DMS79 treated with DMSO at 0.1 percent for 48 hours (cell line): ENCODE results near the gene TSEN34.
"Not testable (repeated sequence)": the region's sequence is repeated elsewhere in the genome, so short reads cannot be mapped to it uniquely, and the experiment has no call there.

Experiments
- DNase-seq: peaks from one replicate; lab custom pipeline; 2025; lab: John Stamatoyannopoulos, UW

The TSEN34 gene

GRCh38 chr19:54209058-54209810 is 18.1 kb downstream of the TSEN34 start:
- DNase-seq = peak; percentile 40

GRCh38 chr19:54209811-54210494 is 18.8 kb downstream of the TSEN34 start:
- DNase-seq = peak; percentile 95

- no peak for DNase-seq
These were observed 20.1 kb downstream of the TSEN34 start for GRCh38 chr19:54211235-54211634.

- not testable (repeated sequence) for DNase-seq
These were observed 23.1 kb downstream of the TSEN34 start for GRCh38 chr19:54214217-54214616.

GRCh38 chr19:54214734-54215133 is 23.6 kb downstream of the TSEN34 start:
- not testable (repeated sequence) for DNase-seq

DNA sequence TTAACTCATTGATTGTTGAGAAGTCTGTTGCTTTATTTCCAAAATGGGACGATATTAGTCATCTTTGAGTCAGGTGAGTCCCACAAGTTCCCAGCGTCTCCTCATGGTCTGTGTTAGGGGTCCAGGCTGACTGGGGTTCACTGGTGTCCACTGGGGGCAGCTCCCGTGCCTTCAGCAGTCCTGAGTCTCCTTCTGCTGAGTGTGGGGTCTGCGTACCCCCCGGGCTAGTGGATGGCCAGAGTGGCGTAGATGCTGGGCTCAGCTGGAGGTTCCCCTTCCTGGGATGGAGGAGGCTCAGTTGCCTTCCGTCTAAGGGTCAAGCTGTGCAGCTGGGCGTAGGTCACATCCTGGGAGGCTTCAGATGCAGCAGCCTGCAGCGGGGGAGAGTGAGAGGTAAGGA is 25.8 kb downstream of the TSEN34 start:
- DNase-seq = no peak

- not testable (repeated sequence) for DNase-seq
These were observed 26.6 kb downstream of the TSEN34 start for GRCh38 chr19:54217517-54218247.

DNA sequence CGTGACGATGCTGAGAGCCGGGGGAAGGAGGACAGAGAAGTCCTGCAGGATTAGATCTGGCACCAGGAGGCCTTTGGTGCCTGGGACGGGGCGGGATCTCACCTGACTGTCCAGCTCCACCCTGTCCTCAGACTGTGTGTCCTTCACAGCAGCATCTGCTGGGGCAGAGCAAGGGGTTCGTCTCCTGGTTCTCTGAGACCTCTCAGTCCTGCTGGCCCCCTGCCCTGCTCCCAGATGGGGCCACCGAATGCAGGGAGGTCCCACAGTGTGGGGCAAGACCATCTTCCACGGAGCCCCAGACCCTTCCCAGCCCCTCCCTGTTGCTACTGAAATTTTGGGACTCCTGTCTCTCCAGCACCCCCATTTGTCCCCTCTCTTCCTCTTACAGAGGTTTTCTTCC is 27.2 kb downstream of the TSEN34 start:
- no peak for DNase-seq

- DNase-seq = no peak
These were observed 28.0 kb downstream of the TSEN34 start for GRCh38 chr19:54218960-54219661.

DNA sequence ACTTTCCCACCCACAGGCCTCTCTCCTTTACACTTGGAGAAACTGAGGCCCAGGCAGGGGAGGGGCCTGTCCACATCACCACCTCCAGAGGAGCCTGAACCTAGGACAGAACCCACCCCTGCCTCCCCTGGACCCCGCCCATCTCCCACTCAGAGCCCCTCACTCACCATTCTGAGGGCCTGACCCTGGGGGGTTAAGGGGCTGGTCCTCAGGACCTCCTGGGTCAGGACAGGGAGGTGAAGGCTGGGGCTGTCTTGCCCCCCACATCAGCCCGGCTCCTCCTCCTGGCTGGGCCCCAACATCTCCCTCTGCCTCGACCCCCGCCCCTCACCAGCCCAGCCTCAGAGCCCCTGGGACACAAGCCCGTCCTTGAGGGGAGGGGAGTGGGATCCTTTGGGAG is 28.6 kb downstream of the TSEN34 start:
- not testable (repeated sequence) for DNase-seq

DNA sequence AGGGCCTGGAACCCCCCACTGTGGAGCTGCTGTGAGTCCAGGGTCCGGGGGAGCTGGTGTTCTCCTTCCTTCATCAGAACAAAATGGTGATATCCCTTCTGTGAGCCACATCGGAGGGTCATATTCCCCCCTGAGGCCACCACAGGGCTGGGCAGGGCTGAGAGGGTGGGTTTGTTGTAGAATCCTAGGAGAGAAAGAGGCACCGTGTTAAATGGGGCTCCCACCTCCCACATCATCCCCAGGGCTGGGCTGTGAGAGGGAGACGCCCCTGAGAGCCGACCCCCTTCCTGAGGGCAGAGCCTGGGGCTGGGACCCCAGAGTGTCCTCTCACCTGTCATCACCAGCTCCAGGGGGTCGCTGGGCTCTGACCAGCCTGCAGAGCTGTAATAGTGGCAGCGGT is 30.8 kb downstream of the TSEN34 start:
- not testable (repeated sequence) for DNase-seq

- not testable (repeated sequence) for DNase-seq
These were observed 31.6 kb downstream of the TSEN34 start, which contains the start of gene LILRB3 for GRCh38 chr19:54222474-54223276. LILRB3 (minus strand) TSS chr19:54223007; CDS start chr19:54222976, 31 bp downstream.

GRCh38 chr19:54223277-54223936 is 32.3 kb downstream of the TSEN34 start:
- DNase-seq = not testable (repeated sequence)

DNA sequence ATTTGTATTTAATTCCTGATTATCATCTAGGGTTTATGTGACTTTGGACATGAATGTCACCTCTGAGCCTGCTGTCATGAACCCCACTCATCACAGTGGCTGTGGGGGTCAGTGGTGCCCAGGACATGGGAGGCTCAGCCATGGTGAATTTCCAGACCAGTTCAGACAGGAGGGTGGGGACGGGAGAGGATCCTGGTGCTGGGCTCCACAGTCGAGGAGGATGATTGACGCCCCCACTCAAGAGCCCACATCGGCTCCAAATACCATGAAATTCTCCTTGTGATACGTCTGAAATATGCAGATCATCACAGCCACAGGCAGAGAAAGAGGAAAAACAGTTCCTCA is 32.8 kb downstream of the TSEN34 start:
- not testable (repeated sequence) for DNase-seq

DNA sequence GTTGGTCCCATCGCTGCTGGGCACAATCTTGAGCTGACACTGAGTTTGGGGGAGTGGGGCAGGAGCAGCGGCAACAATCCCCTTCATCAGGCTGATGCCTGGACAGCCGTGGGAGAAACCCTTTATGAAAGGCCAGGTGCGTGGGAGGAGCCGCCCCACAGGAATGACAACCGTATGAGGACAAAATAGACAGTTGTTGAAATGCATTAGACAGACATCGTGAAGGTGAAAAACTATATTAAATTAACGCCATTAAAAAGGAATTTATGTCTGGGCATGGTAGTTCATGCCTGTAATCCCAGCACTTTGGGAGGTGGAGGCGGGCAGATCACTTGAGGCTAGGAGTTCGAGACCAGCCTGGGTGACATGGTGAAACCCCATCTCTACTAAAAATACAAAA is 33.5 kb downstream of the TSEN34 start:
- not testable (repeated sequence) for DNase-seq

GRCh38 chr19:54229146-54229545 is 38.0 kb downstream of the TSEN34 start:
- no peak for DNase-seq

- no peak for DNase-seq
These were observed 38.9 kb downstream of the TSEN34 start for GRCh38 chr19:54230031-54230430.

DNA sequence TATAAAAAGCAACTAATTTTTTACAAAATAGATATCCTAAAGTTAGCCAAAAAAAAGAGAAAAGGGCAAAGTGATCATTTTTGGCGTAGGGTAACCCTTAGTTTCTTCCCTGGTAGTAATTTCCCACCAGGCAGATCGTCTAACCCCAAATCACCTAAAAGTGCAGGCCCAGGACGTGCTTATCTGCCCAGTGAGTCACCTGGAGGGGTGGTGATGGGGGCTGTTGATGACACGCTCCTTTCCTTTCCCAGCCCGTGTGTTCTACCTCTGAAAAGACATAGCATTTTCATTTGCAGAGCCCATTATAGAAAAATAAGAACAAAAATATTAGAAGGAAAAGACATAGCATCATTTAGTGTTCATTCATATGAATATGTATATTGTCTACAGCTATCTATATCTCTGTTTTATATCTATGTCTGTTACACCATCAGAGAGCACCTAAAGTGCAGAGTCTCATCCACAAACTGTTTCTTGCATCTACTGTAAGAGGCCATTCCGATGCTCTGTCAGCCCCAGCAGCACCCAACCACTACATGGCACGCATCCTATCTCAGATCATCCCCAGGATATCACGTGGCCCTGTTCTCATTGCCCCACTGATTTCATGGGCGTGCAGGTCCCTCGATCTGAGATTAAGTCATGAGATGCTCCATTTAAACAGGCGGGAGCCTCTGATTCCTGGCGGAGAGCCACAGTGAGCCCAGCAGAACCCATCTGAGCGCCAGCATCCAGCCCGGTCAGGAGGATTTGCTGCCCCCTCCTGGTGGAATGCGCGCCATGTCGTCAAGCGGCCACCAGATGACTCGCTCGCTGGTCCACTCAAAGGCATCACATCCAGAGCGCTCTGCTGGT is 40.2 kb downstream of the TSEN34 start:
- DNase-seq = peak; percentile 83

DNA sequence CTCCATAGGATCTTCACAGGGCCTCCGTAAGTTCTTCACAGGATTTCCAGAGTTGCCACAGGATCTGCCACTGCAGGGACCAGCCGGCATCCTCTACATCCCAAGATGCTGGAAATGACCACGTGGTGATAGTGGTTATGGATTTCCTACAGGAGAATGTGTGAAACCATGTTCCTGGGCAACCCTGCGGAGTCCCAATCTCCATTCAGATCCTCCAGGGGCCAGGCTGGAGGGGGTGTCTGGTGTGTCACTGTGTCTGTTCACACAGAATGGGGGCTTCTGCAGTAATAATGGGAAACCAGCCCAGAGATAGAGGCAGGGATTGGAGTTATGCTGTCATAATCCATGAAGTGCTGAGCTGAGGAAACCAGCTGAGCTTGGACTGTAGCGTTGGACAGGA is 42.8 kb downstream of the TSEN34 start:
- no peak for DNase-seq
